ENCODE measurements around the gene RASAL2.
"Not testable (repeated sequence)": the region's sequence is repeated elsewhere in the genome, so short reads cannot be mapped to it uniquely, and the experiment has no call there.

The RASAL2 gene

DNA sequence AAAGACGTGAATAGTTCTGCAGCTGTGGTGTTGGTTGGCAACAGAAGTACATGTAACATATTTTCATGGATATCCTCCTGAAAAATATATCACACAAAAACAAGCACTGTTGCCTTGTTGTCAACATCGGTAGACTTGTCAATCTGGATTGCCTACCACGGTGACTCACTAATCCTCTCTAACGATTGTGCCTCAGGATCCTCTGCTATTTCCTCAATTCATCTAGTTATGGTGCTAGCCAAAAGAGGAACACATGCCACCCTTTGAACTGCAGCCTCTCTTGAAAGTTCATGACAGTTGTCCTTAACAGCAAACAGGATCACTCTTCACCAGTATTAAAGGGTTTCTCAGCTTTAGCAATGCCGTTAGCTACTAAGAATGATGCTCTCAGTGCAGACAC lies 25.7 kb downstream of the RASAL2 start:
- no peak for DNase-seq (ENCODE audit: low spot score)

DNA sequence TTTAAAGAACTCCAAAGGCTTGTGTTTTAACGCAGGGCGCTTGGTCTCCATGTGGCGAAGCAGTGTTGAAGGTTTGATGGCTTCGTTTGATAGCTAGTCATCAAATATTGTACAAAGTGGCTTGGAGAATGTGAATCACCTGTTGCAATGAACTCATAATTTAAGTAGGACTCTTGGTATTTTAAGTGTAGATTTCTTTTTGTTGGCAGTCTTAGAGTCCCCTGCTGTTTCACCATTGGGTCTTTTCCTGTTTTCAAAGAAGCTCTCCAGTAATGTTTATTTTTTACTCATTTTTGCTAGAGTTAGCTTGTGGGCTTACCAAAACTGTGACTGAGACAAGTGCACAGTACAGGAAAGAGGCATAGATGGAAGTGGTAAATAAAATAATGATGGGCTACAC lies 26.2 kb downstream of the RASAL2 start:
- DNase-seq (ENCODE audit: low spot score) = no peak

DNA sequence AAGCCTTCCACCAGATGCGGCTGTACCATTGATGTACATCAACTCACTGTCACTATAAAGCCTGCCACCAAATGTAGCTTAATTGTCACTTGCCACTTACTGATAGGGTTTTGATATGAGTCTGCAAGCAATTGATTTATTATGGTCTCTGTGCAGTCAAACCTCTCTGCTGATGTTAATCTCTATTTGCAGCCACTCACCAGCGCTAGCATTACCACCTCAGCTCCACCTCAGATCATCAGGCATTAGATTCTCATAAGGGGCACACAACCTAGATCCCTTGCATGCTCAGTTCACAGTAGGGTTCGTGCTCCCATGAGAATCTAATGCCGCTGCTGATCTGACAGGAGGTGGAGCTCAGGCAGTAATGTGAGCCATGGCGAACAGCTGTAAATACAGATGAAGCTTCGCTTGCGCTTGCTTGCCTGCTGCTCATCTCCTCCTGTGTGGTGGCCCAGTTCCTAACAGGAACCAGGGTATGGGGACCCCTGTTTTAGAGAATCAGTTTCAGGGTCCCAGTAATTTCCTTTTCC lies 26.7 kb downstream of the RASAL2 start:
- not testable (repeated sequence) for DNase-seq (ENCODE audit: low spot score)

DNA sequence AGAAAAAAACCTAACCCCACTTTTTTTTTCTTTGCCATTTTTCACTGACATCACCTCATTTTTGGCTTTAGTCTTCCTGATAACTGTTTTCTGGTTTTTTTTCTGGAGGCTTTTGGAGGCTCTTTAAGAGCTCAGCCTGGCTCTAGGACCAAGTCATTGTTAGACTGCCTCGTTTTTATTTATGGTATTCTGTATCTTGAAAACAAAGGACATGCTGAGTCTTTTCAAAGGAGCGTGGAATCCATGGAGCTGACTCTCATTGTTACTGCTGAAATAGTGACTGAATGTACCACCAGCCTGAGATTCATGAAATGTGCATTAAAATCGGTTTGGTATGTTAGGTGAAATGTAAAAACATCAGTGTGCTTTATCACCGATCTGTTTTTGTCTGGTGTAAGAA lies 28.0 kb downstream of the RASAL2 start:
- DNase-seq (ENCODE audit: low spot score) = no peak

DNA sequence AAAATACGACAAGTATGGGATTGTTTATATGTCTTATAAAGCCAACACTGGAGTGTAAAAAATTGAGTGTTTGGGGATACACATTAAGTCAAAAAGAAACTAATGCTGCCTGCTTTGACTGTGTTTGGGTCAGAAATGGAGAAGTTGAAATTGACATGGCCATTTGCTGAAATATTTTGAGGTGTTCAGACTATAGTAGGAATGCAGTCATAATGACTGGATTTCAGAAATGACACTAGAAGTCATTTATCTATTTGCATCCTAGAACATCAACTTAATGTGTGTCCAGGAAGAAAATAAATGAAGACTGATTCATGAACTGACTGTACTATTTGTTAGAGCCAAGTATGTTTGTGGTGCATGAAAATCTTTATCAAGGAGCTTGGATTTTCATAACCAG lies 28.4 kb downstream of the RASAL2 start:
- DNase-seq (ENCODE audit: low spot score) = no peak

DNA sequence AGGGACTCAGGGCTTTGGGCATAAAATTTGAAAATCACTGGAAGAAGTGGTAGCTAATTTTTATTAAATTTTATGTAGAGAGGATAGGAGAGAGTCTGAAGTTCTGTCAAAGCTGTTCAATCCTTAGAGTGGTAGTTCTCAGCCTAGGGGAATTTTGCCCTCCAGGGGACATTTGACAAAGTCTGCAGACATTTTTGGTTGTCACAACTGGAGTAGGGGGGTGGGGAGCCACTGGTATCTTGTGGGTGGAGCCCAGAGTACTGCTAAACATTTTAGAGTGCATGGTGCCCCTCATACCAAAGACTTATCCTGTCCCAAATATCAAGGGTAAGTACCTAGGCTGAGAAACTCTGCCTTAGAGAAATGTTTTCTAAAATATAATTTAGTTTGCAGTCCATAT lies 30.2 kb downstream of the RASAL2 start:
- DNase-seq (ENCODE audit: low spot score) = no peak

DNA sequence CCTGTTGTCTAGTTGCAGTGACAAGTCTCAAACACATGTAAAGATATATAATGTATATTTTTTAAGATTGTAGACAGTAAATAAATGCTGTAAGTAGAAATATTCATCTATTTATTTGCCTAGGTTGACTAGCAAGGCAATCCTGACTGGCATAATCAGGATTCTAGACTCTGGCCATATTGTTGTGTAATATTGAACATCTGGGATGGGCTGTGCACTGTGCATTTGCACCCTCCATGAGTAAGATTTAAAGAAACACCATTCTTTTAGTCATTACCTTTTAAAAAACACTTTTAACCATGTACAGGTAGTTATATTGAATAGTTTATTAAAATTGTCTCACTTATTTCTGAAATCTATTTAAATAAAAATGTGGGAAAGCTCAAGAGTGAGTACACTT lies 32.4 kb downstream of the RASAL2 start:
- no peak for DNase-seq (ENCODE audit: low spot score)

DNA sequence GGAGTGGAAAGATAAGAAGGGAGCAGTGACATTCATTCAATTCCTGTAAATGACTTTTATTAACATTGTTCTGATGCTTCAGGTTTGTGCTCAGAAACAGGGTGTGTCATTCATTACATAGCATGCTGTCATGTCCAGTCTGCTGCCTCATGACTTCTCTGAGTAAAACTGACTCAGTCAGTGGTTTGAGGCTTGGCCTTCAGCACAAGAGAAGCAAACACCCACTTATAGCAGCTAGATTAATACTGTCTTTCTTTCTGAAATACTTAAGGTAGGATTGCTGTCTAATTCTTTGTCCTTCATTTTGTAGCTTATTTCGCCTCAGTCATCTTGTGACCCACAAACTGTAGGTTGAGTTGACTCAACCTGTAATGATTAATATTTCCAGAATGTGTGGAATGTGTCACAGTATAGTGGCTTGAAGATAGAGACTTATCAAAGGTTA lies 32.9 kb downstream of the RASAL2 start:
- DNase-seq (ENCODE audit: low spot score) = no peak

DNA sequence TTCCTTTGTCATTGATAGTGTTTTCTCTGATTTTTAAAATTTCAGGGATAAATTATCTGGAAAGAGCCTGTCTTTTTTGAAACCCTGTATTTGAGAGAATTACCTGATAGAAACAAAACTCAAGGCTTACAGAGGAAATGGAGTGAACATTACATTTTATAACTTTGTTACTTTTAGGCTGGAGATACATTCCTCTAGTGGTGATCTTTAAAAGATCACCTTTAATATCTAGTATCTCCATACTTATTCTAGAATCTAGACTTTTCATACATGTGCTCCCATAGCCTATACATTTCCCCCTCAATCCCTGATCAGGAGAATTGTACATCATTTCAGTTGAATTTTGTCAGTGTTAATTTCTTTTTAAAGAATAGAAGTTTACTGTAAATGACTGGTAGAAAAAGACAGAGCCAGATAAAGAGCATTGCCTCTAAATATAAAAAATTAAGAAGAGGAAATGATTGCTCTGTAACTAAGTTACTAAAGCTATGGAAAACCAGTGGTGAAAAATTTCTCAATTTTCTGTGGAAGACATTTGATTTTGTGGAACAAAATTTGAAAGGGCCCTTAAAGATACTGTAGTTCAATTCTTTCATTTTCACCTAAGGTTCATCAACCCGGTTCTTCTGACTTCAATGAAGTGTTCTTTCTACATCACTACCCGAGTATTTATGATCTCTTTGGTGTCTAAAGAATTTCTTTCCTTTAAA lies 33.7 kb downstream of the RASAL2 start:
- no peak for DNase-seq (ENCODE audit: low spot score)

DNA sequence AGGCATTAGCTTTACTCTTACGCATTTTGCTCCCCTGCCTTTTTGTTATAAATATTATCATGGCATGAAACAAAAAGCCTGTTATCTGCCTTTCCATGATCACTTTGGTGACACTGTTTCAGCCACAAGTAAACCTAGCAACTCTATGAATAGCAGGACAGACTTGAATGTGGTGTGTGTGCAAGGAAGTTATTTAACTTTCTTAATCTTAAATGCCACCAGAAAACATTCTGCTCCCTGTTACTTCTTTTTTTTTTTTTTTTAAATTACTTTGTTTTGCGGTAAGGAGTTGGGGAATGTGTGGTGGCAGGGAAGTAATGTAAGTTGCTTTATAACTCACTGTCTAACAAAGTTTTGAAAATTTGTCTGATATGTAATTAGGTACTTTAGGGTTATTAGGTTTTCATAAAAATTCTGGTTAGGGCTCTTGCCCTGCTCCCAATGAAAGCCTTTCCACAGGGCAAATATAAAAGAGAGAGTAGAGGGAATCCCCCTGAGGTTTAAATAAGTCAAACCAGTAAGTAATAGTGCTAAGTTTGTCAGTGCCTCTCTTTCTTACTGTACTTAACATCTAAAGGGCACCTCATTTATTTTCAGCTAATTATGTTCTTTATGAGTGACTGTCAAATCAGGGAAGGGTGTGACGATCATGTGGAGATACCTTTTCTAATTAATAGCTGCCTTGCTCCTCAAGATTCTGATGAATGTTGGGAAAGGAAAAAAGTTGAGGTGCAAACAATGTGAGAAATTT lies 39.5 kb downstream of the RASAL2 start:
- no peak for DNase-seq (ENCODE audit: low spot score)

DNA sequence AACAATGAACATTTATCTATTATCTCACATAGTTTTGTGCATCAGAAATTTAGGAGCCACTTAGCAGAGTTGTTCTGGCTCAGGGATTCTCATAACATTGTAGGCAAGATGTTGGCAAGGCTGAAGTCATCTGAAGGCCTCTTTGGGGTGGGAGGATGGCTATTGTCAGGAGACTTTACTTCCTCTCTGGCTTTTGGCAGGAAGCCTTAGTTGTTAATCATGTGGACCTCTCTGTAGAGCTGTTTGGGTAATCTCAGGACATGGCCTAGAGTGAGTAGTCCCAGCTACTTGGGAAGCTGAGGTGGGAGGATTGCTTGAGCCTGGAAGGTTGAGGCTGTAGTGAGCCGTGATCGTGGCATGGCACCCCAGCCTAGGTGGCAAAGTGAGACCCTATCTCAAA lies 40.2 kb downstream of the RASAL2 start:
- DNase-seq (ENCODE audit: low spot score) = no peak

DNA sequence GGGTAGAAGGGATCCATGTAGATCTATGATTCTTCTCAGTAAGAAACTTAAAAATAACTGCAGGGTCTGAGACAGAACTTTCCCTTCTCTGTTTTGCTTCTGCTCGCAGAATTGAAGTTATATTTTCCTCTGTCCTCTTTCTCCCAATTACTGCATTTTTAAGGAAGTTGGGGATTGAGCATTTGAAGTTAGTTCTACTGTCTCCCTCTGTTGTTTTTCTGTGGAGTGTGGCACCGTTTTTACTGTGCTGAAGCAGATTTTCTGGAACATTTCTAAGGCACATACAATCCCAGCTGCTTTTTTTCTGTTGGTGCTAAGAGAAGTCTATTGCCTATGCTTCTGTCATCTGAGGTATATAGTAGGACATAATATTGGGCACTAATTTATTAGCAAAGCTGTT lies 43.3 kb downstream of the RASAL2 start:
- DNase-seq (ENCODE audit: low spot score) = no peak

DNA sequence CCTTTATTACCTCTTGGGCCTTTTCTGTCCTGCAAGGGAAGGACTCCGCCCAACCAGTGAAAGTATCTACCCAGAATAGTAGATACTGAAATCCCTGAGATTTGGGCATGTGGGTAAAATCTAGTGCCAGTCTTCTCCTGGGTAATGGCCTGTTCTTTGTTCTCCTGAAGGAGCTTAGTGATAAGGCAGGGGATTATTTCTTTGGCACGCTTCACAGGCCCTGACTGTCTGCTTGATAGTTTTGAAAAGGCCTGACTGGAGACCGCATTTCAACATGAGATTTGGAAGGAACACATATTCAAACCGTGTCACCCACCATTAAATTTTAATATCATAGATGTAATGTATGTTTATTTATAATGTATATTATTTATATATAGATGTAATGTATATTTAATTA lies 48.9 kb downstream of the RASAL2 start:
- no peak for DNase-seq (ENCODE audit: low spot score)

DNA sequence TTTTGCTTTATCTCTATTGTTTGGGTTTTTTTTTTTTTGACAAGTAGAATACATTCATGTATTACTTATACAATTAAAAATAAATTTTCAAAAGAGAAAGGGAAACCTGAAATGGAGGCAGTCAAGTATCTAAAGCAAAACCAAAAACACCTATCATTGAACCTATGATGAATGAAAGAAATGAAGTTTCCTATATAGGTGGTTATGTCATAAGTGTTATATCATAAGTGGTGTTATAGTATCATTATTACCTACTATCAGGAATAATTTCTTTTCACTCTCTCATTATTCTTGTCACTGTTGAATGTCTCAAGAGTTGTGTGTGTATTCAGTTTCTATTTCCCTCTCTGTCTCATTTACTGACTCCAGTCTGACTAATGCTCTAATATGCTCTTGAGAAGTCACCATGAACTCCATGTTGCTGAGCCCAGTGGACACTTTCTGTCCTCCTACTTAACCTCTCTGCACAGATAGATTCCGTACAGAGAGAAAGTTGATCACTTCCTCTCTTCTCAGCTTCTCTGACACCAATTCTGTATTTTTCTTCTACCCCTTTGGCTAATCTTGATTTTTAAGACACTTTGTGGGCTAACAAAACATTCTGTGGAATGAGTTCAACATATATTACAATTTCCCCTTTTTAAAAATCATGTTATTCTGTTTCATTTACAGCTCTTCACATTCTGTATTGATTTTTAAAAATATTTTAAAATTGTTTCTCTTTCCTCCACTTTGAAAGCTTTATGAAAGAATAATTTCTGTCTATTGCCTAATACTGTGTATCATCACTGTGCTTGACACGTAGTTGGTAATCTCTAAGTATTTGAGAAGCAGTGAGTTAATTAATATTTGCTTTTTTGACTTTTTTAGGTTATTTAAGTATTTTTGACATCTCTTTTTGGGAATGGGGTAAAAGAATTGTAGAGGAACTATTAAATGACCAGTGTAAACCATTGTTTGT lies 50.1 kb downstream of the RASAL2 start:
- no peak for DNase-seq (ENCODE audit: low spot score)

DNA sequence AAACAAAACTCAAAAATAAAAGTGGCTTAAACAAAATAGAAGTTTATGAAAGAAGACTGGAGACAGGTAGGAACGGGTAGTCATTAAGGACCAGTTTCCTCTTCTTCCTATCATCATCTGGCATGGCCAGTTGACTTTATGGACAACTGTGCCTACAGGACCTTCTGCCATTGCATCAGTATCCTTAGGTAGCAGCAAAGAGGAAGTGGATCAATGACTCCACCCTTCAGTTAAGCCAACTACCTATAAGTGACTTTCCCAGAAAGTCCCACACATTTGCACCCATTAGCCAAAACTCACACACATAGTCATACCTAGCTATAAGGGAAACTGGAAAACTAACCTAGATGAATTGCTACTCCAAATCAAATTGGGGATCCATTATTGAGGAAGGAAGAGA lies 51.7 kb downstream of the RASAL2 start:
- no peak for DNase-seq (ENCODE audit: low spot score)

DNA sequence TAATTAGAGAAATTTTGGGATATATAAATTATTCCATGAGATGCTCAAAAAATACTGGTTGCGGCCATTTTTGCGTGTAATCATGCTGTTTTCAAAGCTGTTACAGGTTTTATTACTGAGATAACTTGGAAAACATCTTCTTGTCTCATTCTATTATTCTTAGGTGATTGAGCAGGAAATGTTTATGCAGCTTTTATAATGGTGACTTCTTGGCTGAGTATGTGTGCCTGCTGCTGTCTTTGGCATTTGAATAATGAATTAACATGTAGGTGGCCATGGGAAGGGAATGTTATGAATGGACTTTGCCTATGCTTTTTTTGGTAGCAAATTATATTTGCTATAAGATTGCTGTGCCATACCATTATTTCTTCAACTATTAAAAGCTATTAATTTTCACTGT lies 52.5 kb downstream of the RASAL2 start:
- no peak for DNase-seq (ENCODE audit: low spot score)

DNA sequence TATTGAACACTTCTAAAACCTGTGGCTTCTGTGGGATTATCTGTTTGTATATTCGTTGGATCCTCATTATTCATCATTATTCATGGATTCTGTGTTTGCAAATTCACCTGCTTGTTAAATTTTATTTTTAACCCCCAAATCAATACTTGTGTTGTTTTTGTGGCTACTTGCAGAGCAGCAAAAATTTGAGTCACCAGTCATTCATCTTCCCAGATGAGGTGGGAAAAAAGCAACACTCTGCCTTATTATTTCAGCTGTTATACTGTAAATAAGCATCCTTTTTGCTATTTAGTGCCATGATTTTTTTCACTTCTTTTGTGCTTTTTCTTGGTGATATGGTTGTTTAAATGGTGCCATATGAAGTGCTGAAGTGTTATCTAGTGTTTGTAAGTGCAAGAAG lies 56.7 kb downstream of the RASAL2 start:
- DNase-seq (ENCODE audit: low spot score) = no peak

DNA sequence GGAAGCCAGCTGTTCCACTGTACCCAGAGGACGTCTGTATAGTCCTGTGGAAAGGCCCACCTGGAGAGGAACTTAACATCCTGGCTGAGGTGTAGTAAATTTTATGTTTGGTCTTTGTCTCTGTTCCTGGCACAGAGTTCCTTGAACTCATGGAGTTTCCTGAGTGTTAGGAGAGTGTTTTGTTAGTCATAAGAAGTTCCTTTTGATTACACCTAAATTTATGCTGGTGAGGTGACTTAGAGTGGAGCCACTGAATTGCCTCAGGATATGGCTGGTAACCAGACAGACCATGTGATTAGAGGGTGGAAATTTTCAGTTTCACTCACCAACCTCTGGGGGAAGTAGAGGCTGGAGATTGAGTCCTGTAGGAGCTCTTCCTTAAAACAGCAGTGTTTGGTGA lies 57.9 kb downstream of the RASAL2 start:
- no peak for DNase-seq (ENCODE audit: low spot score)

DNA sequence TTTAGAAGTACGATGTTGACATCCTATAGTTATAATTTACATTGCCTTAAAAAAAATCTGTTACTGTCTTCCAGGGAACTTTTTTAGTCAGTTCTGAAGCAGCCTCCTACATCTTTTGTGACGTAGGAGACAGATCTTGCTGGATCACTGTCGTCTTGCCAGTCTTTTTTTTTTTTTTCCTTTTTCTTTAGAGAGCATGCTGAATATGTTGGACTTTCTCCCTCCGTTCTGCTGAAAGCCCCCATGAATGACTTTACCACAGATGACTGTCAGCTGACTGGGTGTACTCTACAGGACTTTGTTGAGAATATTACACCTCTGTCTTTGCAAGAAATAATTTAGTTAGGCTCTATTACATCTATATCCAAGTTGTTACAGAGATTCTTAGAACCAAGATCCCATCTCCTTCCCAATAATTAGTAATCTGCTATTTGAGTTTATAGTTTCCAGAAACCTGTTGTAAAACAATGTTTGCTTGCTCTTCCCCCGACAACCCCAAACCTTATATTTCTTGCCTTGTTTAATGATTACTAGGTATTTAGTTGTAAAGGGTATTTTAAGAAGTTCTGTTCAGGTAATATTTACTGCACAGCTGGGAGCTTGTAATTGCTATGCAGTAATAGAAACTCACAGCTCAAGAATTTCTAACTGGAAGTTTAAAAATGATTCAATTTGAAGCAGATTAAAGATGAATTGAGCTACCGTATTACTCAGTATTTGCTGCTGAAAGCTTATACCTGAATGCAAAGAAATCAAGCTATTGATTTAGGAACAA lies 61.8 kb downstream of the RASAL2 start:
- no peak for DNase-seq (ENCODE audit: low spot score)

DNA sequence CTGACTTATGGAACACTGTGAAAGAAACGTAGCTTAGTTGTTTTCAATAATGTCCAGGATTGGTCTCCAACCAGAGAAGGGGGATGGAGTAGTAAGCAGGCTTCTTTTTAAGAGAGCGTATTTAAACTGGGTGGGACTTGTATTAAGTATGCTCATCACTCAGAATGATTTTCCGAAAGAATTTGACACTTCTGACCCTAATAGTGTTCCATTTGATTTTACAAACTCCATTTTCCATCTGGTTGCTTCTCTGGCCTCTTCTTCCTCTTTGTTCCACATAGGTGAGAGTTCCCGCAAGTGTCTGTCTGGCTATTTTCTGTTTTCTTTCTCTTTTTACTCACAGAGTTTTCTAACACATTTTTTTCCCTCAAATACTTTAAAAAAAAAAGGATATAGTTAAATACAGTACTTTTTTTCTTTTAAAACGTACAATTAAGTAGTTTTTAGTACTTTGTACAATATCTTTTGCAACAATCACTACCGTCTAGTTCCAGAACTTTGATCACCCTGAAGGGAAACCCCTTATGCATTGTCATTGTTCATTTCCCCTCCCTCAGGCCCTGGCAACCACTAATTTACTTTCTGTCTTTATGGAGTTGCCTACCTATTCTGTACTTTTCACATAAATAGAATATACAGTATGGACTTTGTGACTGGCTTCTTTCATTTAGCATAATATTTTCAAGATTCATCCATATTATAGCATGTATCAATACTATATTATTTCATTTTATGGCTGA lies 67.0 kb downstream of the RASAL2 start:
- no peak for DNase-seq (ENCODE audit: low spot score)

DNA sequence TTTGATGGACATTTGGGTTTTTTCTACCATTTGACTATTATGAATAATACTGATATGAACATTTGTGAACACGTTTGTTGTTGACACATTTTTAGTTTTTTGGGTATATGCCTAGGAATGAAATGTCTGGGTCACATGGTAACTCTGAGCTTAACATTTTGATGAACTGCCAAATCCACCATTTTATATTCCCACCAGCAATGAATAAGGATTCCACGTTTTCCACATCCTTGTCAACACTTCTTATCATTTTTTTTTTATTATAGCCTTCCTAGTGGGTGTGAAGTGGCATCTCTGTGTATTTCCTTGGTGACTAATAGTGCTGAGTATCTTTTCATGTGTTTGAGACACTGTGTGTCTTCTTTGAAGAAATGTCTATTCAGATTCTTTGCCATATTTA lies 67.6 kb downstream of the RASAL2 start:
- no peak for DNase-seq (ENCODE audit: low spot score)

Measured in iPS-NIHi11 (cell line).